GM12864 (cell line): ENCODE measurements around the gene KEL.

ENCODE experiments used
- DNase-seq: peaks from one replicate; pipeline ENCODE4 v3.0.0-alpha.2; 2011; ENCODE audit warnings: low read depth
- H3K4me3 ChIP-seq: 2 replicates; pipeline ENCODE4 v1.5.1; 2011; ENCODE audit warnings: mild to moderate bottlenecking, low read depth, low read length, control low read depth
- TF ChIP-seq, protein P1 (sequence below): IDR thresholded peaks from 2 replicates; pipeline ENCODE4 v1.5.1; 2011; ENCODE audit warnings: low read depth, mild to moderate bottlenecking, moderate library complexity, low read length, control low read depth, inconsistent platforms; ENCODE audit errors: missing control alignments

KEL gene, protein sequence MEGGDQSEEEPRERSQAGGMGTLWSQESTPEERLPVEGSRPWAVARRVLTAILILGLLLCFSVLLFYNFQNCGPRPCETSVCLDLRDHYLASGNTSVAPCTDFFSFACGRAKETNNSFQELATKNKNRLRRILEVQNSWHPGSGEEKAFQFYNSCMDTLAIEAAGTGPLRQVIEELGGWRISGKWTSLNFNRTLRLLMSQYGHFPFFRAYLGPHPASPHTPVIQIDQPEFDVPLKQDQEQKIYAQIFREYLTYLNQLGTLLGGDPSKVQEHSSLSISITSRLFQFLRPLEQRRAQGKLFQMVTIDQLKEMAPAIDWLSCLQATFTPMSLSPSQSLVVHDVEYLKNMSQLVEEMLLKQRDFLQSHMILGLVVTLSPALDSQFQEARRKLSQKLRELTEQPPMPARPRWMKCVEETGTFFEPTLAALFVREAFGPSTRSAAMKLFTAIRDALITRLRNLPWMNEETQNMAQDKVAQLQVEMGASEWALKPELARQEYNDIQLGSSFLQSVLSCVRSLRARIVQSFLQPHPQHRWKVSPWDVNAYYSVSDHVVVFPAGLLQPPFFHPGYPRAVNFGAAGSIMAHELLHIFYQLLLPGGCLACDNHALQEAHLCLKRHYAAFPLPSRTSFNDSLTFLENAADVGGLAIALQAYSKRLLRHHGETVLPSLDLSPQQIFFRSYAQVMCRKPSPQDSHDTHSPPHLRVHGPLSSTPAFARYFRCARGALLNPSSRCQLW

DNA sequence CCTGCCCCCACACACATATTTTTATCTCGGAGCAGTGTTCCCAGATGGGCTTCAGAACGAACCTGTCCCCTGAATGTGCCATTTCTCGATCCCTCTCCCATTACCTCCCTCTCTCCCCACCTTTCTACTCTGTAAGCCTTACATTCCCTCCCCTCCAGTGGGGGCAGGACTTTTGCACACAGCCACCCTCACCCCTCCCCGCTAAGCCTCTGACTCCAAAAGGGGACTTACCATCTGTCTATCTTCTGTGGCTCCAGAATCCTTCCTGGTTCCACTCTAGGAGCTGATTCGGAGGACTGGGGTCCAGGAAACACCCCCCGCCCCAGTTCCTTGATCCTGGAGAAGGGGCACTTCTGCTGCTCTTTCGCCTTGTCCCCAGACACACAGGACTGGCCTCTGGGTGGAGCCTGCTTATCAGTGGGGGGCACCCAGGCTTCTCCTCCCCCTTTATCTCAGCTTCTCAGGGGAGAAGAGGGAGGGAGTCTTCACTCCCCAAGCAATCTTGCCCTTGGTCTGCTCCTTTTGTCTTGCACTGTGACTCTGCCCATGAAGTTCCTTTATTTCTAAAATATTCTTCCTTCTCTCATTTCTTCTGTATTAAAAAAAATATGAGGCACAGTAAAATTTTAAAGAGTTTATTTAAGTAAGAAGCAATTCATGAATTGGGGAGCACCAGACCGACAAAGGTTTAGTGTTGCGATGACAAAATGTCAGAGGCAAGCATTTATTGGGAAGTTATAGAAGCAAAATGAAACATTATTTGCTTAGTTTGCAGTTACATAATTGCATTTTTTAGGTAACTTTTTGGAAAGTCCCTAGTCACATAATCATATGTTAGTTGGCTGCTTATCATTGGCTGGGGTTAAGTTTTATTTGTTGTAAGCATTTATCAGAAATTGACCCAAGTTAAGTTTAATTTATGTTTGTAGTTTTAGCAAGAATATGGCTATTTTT lies at the start of gene KEL:
Gene KEL, minus strand, starts transcription at position 391 of the 954 bp plus-strand sequence. Its CDS starts 157 bp downstream, at position 234.
- no peak for DNase-seq
- H3K4me3 ChIP-seq: no peak within 1 kb of the TSS
- TF ChIP-seq, protein P1, sequence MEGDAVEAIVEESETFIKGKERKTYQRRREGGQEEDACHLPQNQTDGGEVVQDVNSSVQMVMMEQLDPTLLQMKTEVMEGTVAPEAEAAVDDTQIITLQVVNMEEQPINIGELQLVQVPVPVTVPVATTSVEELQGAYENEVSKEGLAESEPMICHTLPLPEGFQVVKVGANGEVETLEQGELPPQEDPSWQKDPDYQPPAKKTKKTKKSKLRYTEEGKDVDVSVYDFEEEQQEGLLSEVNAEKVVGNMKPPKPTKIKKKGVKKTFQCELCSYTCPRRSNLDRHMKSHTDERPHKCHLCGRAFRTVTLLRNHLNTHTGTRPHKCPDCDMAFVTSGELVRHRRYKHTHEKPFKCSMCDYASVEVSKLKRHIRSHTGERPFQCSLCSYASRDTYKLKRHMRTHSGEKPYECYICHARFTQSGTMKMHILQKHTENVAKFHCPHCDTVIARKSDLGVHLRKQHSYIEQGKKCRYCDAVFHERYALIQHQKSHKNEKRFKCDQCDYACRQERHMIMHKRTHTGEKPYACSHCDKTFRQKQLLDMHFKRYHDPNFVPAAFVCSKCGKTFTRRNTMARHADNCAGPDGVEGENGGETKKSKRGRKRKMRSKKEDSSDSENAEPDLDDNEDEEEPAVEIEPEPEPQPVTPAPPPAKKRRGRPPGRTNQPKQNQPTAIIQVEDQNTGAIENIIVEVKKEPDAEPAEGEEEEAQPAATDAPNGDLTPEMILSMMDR: no peak

DNA sequence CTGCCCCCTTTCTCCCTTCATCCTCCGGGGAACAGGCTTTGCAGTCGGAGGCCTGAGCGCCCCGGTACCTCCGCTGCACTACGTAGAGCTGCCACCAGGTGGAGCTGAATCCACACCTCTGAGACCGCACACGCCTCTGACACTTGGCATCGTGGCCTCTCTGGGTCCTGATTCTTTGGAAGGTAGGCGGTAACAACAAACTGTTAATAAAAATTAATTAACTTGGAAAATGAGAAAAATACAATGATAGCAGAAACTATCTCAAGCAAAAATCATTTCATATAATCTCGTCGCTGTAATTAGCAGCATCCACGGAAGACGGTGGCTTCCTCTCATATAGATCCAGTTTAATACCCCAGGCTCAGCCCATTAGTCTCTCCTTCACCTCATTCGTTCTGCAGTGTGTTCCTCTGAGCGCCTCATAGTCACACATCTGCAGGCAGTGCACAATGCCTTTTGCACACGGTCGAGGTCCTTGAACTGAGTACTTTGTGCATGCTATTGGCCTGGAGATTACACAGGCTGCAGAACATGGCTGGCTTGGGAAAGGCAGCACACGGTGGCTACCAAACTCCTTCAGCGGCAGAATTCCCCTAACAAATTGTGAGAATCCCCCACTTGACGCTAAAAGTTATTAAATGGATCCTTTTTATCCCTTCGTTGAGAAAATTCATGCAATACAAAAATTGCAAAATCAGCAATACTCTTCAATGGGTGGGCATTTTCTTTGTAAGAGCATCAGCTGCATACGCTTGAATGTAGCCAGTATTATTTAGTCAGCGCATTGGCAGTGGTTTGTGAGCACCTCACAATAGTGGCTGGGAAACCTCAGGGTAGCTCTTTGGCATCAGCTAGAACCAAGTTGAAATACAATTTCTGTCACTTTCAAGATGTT lies 46.1 kb upstream of the KEL start:
- peak; percentile 22 for DNase-seq
- H3K4me3 ChIP-seq: no peak overlapping the region
- TF ChIP-seq, protein P1: peak; percentile 86

DNA sequence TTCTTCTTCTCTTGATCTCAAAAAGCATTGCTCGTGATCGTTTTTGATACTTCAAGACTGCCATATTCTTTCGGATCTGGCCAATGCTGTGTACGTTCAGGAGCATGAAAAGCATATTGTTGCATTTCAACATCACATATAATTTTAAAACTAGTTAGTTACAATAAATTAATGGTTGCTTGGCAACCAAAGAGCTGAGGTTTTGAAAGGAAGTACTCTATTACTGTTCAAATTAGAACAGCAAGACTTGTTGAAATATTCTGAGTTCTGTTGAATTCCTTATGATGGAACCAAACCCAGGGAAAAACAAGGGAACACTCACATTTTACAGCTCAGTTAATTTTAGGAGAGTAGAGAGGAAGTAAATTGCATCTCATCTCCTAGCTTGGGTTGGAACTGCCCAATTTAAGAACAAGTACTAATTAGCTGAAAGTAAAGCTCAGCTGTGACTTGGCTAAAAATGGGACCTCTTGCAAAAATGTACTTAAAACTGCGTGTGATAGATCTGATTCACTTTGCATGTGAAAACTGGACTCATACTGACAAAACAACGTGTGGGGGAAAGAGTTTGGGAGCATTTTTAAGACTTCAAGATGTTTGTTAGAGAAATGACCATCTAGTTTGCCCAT lies 43.6 kb upstream of the KEL start:
- H3K4me3 ChIP-seq: no peak overlapping the region
- no peak for DNase-seq
- TF ChIP-seq, protein P1: no peak

DNA sequence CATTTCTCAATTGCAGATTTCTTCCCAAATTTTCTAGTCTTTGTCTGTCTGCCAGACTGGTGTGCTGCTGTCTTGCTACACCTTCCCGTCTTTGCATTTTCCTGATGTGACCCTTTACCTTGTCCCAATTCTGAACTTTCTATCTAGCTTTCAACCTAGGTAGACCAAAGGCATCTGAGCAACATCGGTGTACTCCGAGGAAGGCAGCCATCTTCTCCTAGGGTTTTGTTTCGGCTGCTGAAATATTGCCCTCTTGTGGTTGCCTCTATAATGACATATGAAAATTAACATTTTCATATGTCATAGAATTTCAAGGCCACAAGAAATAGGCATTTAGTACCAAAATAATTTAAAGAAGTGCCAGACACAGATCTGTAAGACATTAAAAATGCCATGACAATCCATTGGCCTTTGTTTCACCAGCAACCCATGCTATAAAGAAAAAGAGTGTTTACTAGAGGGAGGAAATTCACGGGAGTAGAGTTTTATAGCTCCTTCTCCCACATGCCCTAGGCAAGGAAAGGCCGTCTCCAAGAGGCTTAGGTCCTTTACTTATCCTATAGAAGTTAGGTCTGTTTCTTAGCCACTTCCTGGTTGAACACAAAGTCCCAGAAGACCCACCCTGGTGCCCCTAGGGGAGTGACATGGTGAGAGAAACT lies 41.4 kb upstream of the KEL start:
- TF ChIP-seq, protein P1: peak; percentile 64
- no peak overlapping the region; the same call in 1 of the 2 replicates for H3K4me3 ChIP-seq
- DNase-seq: peak; percentile 16

DNA sequence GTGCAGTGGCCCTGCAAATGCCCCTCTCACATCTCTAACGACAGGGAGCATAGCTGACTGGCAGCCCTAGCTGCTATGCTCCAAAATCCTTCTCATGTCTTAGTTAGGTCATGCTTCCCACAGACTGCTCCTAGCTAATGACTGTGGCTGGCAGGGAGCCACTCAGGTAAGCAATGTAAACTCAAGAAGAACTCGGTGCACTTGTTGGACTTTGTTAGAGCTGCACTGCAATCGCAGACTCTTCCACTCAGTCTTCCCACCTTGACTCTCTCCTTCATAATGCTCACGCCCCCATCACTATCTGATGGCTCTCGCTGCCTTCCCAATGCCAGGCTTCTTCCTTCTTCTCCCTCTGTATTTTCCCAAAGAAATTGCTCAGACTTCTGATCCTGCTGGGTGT lies 40.7 kb upstream of the KEL start:
- H3K4me3 ChIP-seq: no peak overlapping the region; the same call in 1 of the 2 replicates
- DNase-seq: no peak
- TF ChIP-seq, protein P1: no peak
